Activated naive CD4-positive, alpha-beta T cell treated with Interleukin-2 at 50 U/mL for 16 hours (primary cell): ENCODE measurements around the gene MTA3.

Source experiments
- DNase-seq: peaks from one replicate; pipeline ENCODE4 v3.0.0-alpha.2; 2020

Gene MTA3

DNA sequence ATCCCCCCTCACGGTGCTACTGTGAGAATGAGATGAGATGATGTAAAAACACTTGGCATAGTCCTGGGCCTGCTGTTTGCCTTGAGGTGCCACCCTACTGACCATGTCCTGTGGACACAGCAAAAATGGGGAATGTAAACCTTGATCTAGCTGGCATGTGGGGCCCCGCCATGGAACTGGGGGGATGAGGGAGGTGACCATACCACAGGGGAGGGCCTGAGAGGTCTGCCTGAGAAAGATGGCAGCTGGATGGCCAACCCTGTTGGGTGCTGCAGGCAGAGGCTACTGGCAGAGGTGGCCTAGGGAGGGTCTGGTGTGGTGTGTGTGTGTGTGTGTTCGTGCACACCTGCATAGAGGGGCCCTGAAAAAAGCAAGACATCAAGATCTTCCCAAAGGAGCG is 223.2 kb downstream of the MTA3 start:
- no peak for DNase-seq

DNA sequence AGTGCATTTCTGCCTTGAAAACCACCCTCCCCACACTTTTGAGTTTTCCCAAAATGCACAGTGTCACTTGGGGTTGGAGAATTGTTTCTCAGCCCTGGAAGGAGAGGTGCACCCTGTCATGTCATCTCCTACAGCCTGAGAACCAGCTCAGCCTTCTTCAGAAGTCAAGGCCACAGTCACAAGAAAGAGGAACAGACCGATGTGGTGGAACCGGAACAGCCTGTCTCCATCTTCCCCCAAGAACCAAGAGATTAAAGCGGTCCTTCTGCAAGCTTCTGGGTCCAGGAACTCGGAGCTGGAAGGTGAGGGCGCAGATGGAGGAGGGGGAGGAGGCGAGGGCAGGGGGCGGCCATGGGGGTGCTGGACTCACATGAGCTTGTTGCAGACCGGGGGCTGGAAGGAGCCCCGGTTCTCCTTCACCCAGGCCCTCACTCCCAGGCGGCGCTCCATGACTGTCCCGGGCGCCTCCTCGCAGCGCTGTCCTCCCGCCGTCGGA is 223.7 kb downstream of the MTA3 start:
- no peak for DNase-seq

- no peak for DNase-seq
Observed at GRCh38 chr2:42792583-42793333, 224.3 kb downstream of the MTA3 start, which contains the start of gene HAAO. Gene HAAO (minus strand): TSS chr2:42792583. CDS start chr2:42792536, 47 bp downstream.

- DNase-seq, result no peak
Observed at GRCh38 chr2:42793334-42794270, 225.2 kb downstream of the MTA3 start.

DNA sequence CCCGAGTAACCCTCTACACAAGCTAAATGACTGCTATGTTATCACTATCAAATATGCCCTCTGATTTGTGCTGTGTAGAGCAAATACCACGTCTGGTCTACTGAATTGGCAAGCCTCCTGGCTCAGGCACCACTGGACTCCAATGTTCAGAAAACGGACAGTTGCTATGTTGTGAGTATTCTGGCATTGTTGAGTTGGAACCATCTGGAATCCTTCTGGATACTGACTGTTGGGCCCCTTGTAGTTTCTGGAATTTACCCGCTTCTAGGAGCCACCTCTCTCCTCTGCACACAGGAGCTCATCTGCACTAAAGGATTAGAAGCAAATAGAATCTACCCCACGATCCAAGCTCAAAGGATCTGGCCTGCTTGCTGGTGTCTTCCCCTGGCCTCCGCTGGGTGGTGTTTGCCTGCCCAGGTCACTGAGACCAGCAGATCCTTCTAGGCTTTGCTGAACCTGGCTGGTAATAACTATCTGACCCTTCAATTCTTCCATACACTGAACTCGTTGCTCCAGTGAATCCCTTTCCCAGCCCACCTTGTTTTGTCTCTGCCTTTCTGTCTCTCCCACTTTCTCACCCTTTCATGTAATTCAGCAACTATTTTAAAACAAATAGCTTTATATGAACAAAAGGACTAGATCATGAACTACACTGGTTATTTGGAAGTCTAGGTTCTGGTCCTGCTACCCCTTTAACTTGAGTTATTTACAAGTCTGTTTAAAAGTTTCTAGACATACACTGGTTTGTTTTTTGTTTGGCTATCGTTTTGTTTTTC is 226.0 kb downstream of the MTA3 start:
- no peak for DNase-seq

DNA sequence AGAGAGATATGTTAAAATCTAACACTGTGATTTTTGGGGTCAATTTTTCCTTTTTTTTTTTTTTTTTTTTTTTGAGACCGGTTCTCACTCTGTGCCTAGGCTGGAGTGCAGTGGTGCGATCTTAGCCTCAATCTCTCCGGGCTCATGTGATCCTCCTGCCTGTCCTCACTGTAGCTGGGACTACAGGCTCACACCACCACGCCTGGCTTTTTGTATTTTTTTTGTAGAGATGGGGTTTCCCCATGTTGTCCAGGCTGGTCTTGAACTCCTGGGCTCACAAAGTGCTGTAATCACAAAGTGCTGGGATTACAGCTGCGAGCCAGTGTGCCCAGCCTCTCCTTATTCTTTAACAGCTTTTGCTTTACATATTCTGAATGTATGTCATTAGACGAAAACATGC is 226.8 kb downstream of the MTA3 start:
- DNase-seq, result no peak

DNA sequence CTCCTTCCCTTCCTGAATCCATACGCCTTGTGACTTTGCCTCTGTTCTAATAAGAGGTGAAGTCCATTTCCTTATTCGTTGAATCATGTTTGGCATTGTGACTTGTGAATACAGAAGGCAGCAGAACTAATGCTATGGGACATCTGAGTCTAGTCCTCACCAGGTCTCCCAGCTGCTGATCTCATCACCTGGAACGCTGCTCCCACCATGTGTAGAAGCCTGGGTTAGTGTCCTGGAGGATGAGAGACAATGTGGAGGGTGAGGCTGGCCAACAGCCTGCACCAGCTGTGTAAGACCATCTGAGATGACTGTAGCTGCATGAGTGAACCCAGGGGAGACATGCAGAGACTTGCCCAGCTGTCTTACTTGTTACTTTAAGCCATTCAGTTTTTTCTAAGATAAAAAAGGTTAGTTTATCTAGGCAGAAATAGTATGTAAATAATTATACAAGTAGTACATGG is 227.4 kb downstream of the MTA3 start:
- no peak for DNase-seq

DNA sequence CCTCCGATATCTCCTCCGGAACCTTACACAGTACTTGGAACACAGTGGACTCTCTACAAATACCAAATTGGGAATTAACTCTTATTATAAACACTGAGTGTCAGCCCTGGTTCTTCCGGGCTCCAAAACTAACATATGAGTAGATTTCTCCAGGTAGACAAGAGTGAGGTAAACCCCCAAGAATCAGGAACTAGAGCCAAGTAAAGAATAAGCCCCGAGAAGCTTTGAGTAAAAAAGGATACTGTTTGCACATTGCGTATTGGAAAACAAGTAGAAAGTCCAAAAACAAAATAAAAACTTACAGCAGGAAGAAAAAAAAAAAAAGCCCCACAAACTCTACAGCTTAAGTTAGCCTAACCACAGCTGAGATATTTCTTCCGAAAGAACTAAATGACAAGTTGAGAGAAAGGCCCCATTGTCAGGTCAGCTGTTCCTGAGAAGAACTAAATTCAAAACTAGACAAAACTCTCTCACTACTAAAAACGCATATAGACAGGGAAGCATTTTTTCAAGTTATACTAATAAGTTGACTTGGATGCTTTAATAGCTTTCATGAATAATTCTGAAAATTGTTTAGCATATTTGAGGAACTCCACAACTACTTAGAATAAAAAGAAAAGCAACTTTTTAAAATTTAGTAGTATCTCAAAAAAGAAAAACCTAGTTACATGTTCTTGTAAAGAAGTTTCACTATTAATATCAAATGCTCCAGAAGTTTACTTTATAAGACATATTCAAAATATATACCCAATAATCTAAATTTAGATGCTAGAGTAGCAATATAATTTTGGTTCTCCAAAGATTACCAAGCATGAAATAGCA is 228.2 kb downstream of the MTA3 start:
- no peak for DNase-seq

DNA sequence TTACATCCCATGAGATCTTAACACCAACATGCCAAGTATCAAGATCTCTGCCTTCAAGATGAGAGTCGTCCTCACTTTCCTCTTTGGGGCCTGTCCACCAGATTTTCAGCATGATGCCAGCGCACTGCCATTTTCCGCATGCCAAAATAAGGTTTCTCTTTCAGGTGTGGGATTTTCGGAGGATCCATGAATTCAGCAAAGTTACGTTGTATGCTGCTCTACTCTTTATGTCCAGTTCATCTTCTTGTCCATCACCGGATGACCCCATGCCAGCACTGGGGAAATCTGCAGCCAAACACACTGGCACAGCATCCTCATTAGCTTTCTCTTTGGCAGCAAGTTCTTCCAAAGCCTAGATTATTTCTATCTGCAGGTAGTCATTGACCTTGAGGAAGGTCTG is 228.8 kb downstream of the MTA3 start:
- no peak for DNase-seq

GRCh38 chr2:42799881-42800280 is 231.4 kb downstream of the MTA3 start:
- DNase-seq, result no peak

DNA sequence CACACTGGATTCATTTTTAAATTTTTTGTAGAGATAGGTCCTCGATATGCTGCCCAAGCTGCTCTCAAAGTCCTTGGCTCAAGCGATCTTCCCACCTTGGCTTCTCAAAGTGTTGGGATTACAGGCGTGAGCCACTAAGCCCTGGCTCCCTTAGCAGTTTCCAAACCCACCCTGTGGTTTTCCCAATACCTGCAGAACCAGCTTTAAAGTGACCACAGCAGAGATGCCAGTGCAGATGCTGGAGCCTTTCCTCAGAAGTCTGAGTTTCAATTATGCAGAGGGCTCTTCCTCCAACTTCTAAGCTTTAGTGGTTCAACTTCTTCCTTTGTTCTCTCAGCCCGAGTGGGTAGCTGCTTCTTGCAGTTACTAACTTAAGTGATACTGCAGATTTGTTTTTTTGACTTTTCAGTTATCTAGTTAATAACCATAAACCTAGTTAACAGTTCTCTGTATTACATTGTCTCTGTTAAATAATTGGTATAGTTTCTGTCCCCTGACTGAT is 232.1 kb downstream of the MTA3 start:
- no peak for DNase-seq

GRCh38 chr2:42800981-42801380 is 232.5 kb downstream of the MTA3 start:
- DNase-seq, result no peak

GRCh38 chr2:42801381-42801780 is 232.9 kb downstream of the MTA3 start:
- DNase-seq, result no peak

DNA sequence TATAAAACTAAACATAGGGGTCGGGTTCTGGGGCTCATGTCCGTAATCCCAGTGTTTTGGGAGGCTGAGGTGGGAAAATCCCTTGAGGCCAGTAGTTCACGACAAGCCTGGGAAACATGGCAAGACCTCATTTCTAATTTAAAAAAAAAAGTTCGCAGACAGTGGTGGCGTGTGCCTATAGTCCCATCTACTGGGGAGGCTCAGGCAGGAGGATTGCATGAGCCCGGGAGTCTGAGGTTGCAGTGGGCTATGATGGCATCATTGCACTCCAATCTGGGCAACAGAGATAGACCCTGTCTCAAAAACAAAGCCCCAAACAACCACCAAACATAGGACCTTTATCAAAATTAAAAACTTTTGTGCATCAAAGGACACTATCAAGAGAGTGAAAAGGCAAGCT is 233.7 kb downstream of the MTA3 start:
- DNase-seq, result no peak

DNA sequence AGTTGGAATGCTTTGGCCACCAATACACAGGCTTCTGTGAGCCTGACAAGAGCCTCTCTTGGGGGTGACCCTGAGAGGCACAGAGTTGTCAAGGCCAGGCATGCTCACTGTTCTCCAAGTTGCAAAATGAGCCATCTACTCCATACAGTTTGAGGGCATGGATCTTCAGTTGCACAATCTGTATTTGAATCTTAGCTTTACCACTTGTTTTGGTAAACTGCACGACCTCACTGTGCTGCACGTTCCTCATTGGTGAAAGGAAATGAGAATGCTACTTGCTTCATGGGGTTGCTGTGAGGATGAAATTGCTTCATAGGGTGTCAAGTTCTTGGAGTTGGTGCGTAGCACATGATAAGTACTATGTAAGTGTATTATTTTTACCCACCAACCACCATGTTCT is 235.9 kb downstream of the MTA3 start:
- no peak for DNase-seq

GRCh38 chr2:42804891-42805290 is 236.5 kb downstream of the MTA3 start:
- no peak for DNase-seq
